Measurements from ENCODE around the gene LMNA.

GRCh38 chr1:156075162-156075561 is 39.3 kb upstream of the LMNA start:
- TF ChIP-seq CTCF (IDR thresholded peaks at IDR 0.05) (no peak), EP300 (IDR thresholded peaks at IDR 0.05) (no peak)
